ENCODE data around the gene WNT9B.

WNT9B gene

GRCh38 chr17:46842835-46843234 lies 8.5 kb upstream of the WNT9B start:
- POLR2A ChIA-PET = no interaction called here
- no peak for DNase-seq (ENCODE audit: low read depth, low spot score)

DNA sequence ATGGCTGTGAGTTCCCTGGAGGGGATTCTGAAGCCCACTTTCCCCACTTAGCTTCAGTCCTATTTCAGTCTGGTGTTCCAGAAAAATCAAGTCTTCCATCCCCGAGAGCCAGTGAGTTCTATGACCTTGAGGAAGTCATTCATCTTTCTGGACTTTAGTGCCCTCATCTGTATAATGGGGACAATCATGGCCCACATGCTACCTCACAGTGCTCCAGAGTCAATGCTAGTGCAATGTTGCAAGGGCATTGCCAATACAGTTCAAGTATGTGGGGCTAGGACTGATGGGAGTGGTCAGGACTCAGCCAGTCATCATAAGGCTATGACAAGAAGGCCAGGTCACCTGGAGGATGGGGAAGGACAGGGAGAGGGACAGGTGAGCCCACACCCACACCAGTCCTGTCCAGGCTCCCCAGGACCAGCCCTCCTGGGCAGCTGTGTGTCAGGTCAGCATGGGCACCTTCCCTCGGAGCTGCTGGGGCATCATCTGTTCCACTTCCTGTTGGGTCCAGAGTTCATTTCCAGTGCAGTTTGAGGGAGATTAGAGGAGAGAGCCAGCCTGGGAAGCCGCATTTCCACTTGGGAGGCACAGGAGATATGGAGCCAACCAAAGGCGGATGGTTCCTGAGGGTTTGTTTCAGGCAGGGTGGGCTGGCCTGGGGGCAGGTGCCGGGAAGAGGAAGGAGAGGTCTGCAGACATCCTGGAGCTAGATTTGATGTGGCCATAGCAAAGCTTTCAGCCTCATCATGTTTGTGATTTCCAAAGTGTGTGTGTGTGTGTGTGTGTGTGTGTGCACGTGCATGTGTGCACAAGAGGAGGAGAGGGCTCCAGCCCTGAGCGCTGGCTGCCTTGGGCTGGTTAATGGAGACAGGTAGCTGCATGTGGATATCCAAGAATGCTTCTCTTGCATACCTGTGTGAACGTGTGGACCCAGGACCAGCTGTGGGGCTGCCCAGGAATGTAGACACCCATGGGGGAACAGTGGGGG lies 3.9 kb upstream of the WNT9B start:
- DNase-seq (ENCODE audit: low read depth, low spot score) = no peak
- no peak for TF ChIP-seq CTCF (IDR thresholded peaks at IDR 0.05; ENCODE audit: insufficient read depth, low read length, missing control alignments)
- ChIA-PET CTCF (interaction anchor here (1.0 to 4.0 kb wide), 5 partner anchors 9 to 95 kb away, joined by 3 to 14 read pairs (median 4); no protein-coding TSS in a partner anchor), POLR2A (no interaction called here)
- no peak overlapping the region for H3K4me3 ChIP-seq (ENCODE audit: low read depth, low read length)

More at GRCh38 chr17:46842835-46843234, 8.5 kb upstream of the WNT9B start:
- CTCF ChIA-PET = interaction anchor here (0.7 to 5.2 kb wide), 27 partner anchors 9 to 166 kb away, joined by 3 to 94 read pairs (median 4); partner anchors contain the start of gene WNT9B
- peak; percentile 29 for TF ChIP-seq CTCF (IDR thresholded peaks at IDR 0.05; ENCODE audit: insufficient read depth, low read length, missing control alignments)
- H3K4me3 ChIP-seq (ENCODE audit: low read depth, low read length) = no peak overlapping the region

DNA sequence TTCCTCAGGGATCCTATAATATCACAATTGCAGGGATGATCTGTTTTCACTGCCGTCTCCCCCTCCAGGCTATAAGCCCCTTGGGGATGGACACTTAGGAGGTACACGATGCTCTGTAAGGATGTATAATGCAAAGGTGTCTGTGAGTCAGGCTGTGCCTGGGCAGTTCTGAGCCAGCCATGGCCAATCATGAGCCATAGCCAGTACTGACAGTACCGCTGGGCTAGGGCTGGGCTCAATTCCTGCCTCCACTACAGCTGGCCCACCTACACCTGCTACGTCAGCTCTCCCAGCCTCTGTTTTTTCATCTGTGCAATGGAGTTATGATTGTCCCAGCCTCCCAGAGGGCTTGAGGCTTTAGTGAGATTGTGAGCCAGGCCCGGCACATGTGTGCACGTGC lies 2.8 kb upstream of the WNT9B start:
- DNase-seq (ENCODE audit: low read depth, low spot score) = no peak
- CTCF ChIA-PET = interaction anchor here (0.7 to 4.0 kb wide), 6 partner anchors 10 to 95 kb away, joined by 3 to 14 read pairs (median 4); no protein-coding TSS in a partner anchor
- TF ChIP-seq CTCF (IDR thresholded peaks at IDR 0.05; ENCODE audit: insufficient read depth, low read length, missing control alignments) = no peak
- POLR2A ChIA-PET = no interaction called here
- no peak overlapping the region for H3K4me3 ChIP-seq (ENCODE audit: low read depth, low read length)

GRCh38 chr17:46850688-46851028 lies 725 bp upstream of the WNT9B start:
- CTCF ChIA-PET = interaction anchor here (1.0 to 4.0 kb wide), 3 partner anchors 9 to 92 kb away, joined by 3 to 14 read pairs (median 4); no protein-coding TSS in a partner anchor
- no peak for DNase-seq (ENCODE audit: low read depth, low spot score)
- no peak for TF ChIP-seq CTCF (IDR thresholded peaks at IDR 0.05; ENCODE audit: insufficient read depth, low read length, missing control alignments)
- POLR2A ChIA-PET = no interaction called here
- H3K4me3 ChIP-seq (ENCODE audit: low read depth, low read length) = no peak overlapping the region

DNA sequence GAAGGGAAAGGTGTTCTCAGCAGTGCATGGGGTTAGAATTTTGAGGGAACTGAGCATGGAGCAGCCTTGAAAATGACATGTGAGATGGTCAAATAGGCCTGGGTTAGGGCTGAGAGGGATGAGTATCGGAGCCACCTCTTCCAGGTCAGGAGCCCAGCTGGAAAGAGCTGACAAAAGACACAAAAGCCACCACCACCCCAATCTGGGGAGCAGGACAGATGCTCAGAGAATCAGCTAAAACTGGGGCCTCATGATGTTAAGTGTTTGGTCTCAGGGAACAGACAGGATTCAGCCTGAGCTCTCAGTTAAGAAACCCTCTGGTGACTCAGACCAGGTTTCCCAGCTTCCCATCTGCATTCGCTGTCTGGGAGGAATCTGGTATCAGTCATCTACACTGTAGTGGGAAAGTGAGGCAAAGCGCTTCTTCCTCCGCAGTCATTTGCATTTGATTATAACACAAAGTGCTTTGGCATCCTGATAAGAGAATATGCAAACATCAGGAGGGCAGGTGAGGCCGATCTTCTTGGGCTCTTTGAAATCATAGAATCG lies 2.6 kb downstream of the WNT9B start:
- H3K4me3 ChIP-seq (ENCODE audit: low read depth, low read length) = no peak overlapping the region
- POLR2A ChIA-PET = no interaction called here
- TF ChIP-seq CTCF (IDR thresholded peaks at IDR 0.05; ENCODE audit: insufficient read depth, low read length, missing control alignments) = no peak
- CTCF ChIA-PET = interaction anchor here (0.7 to 3.5 kb wide), 9 partner anchors 9 to 91 kb away, joined by 3 to 30 read pairs (median 3); no protein-coding TSS in a partner anchor
- DNase-seq (ENCODE audit: low read depth, low spot score) = no peak

- ChIA-PET CTCF (interaction anchor here (0.8 to 3.5 kb wide), 7 partner anchors 9 to 91 kb away, joined by 3 to 30 read pairs (median 3); no protein-coding TSS in a partner anchor), POLR2A (no interaction called here)
- H3K4me3 ChIP-seq (ENCODE audit: low read depth, low read length) = no peak overlapping the region
- no peak for TF ChIP-seq CTCF (IDR thresholded peaks at IDR 0.05; ENCODE audit: insufficient read depth, low read length, missing control alignments)
- DNase-seq (ENCODE audit: low read depth, low spot score) = no peak
Measured at GRCh38 chr17:46854515-46854914, 3.1 kb downstream of the WNT9B start.

Measured in AG04449 (cell line).